Mesothelial cell of epicardium (in vitro differentiated cells): ENCODE results near the gene RHOB. TPM values are rescaled to one million over a fixed set of nuclear protein-coding genes. Genes with fewer than 3 reads are reported as not detected.

Source experiments
- DNase-seq, 2 experiments: peaks; one replicate each; pipeline ENCODE4 v3.0.0; 2021; ENCODE audit warnings: low spot score in 2 of 2; ENCODE audit not compliant: unreplicated experiment in 2 of 2
- H3K27ac Mint-ChIP-seq: 2 replicates; pipeline ENCODE4 v1.8.0; 2021; ENCODE audit warnings: mixed read lengths
- H3K27me3 Mint-ChIP-seq: 2 replicates; pipeline ENCODE4 v1.8.0; 2021; ENCODE audit warnings: low read depth, mixed read lengths
- H3K36me3 Mint-ChIP-seq: 2 replicates; pipeline ENCODE4 v1.8.0; 2021; ENCODE audit warnings: mixed read lengths
- H3K4me1 Mint-ChIP-seq: 2 replicates; pipeline ENCODE4 v1.8.0; 2021; ENCODE audit warnings: mixed read lengths
- H3K4me3 Mint-ChIP-seq: 2 replicates; pipeline ENCODE4 v1.8.0; 2021; ENCODE audit warnings: mild to moderate bottlenecking, moderate library complexity, mixed read lengths
- H3K9me3 Mint-ChIP-seq: 2 replicates; pipeline ENCODE4 v1.8.0; 2021; ENCODE audit warnings: mixed read lengths
- CTCF ChIP-seq: fragments of 200-600 bp; sonication (generic); IDR thresholded peaks from one replicate; pipeline ENCODE4 v1.5.0; 2021; ENCODE audit warnings: antibody characterized with exemption; ENCODE audit not compliant: unreplicated experiment
- total RNA-seq: library from RNA; stranded (reverse); gene quantifications from 3 replicates; pipeline ENCODE4 v1.2.1, GENCODE V29; 2021

RHOB gene
- total RNA-seq, 1 donor from 2014 or later = 85.9 TPM

GRCh38 chr2:20494241-20494640 lies 47.4 kb downstream of the RHOB start:
- Mint-ChIP-seq H3K4me1 (peaks cover 38% of the 10 kb centered on the region), H3K9me3 (no peaks in the 10 kb centered on the region), H3K4me3 (no peak overlapping the region), H3K36me3 (no peaks in the 10 kb centered on the region), H3K27ac (peak overlapping the region; percentile 80), H3K27me3 (no peaks in the 10 kb centered on the region)
- no peak for DNase-seq
- no peak for TF ChIP-seq CTCF

DNA sequence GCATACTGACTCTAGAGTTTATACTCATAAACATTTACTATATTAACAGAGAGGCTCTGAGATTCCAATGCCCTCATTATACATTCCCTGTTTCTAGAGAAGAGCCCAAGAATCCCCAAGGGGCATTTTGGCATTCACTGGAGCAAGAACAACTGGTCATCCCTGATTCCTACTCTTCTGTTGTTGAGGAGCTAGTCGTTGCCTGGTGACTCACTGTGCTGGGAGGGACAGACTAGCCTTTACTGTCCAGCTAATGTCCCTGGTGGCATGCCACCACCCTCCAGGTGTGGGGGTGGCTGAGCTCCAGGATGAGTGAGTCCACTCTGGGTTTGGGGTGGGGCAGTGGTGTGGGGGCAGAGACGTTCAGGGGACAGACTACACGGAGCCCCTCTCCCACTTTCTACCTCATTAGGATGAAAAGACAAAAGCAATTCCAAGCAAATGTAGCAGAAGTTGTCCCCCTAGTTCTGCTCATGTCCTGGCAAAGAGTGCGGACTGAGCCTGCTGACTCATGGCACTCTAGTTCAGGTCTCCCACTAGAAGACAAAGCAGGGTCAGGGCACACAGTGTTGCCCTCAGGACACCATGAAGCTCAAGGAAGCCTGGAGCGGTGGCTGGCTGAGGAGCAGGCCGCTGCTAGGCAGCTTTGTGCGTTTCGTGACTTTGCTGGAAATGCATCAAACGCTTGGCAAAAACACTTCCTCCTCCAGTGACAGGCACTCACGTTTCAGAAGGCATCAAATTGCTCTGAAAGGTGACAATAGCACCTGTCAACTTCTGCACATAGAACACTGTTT lies 49.4 kb downstream of the RHOB start:
- no peaks in the 10 kb centered on the region for H3K27me3 Mint-ChIP-seq
- peak overlapping the region; percentile 60 for H3K27ac Mint-ChIP-seq
- no peak overlapping the region for H3K4me3 Mint-ChIP-seq
- H3K9me3 Mint-ChIP-seq = no peaks in the 10 kb centered on the region
- no peak for DNase-seq
- H3K36me3 Mint-ChIP-seq = no peaks in the 10 kb centered on the region
- no peak for TF ChIP-seq CTCF
- peaks cover 49% of the 10 kb centered on the region for H3K4me1 Mint-ChIP-seq

GRCh38 chr2:20496942-20497341 lies 50.1 kb downstream of the RHOB start:
- H3K9me3 Mint-ChIP-seq = no peaks in the 10 kb centered on the region
- DNase-seq = no peak
- no peak for TF ChIP-seq CTCF
- H3K27me3 Mint-ChIP-seq = no peaks in the 10 kb centered on the region
- H3K4me3 Mint-ChIP-seq = no peak overlapping the region
- H3K36me3 Mint-ChIP-seq = no peaks in the 10 kb centered on the region
- peak overlapping the region; percentile 60 for H3K27ac Mint-ChIP-seq
- peaks cover 49% of the 10 kb centered on the region for H3K4me1 Mint-ChIP-seq

Other genes starting within 250 kb of the RHOB start
- gene SDC1, start 221.9 kb upstream of the RHOB start, total RNA-seq = 45.5 to 50.7 TPM (median 48.3 TPM) in 3 replicates
- 113 to 122 TPM (median 120 TPM) in 3 replicates for gene PUM2, start 96.2 kb upstream of the RHOB start, total RNA-seq
- gene HS1BP3, start 204.0 kb downstream of the RHOB start, total RNA-seq = 14.3 to 16.5 TPM (median 14.6 TPM) in 3 replicates
- gene GDF7, start 220.1 kb downstream of the RHOB start, total RNA-seq = 3.0 to 3.2 TPM (median 3.1 TPM) in 3 replicates